HepG2 (cell line): ENCODE results near the gene CAD. TPM values are rescaled to one million over a fixed set of nuclear protein-coding genes. Genes with fewer than 3 reads are reported as not detected.

Experiments used
- ARNT ChIP-seq: fragments of 450-650 bp; IDR thresholded peaks from 2 replicates; pipeline ENCODE4 v1.6.1; 2017
- BHLHE40 ChIP-seq: IDR thresholded peaks from 2 replicates; pipeline ENCODE4 v1.6.1; 2011; ENCODE audit warnings: low read length, improper control_type of control experiment
- CHCHD3 ChIP-seq: sonication (generic); formaldehyde crosslinking; IDR thresholded peaks from 2 replicates; pipeline ENCODE4 v1.8.0; 2022; ENCODE audit warnings: mild to moderate bottlenecking, missing genetic modification reagents, moderate library complexity
- CREB1 ChIP-seq, 2 experiments: fragments of 450-650 bp in 1 of 2; IDR thresholded peaks; 2 replicates each; pipeline ENCODE4 v1.6.1; 2016 to 2017; ENCODE audit warnings: control low read depth in 1 of 2, mild to moderate bottlenecking in 1 of 2, missing compliant biosample characterization in 1 of 2, missing genetic modification characterization in 1 of 2
- ELF1 ChIP-seq: sonication (generic); formaldehyde crosslinking; IDR thresholded peaks from 2 replicates; pipeline ENCODE4 v1.4.0; 2020; ENCODE audit warnings: missing genetic modification reagents
- GFI1 ChIP-seq: sonication (generic); formaldehyde crosslinking; IDR thresholded peaks from 2 replicates; pipeline ENCODE4 v1.5.0; 2020; ENCODE audit warnings: missing genetic modification reagents, mild to moderate bottlenecking, borderline replicate concordance
- GMEB1 ChIP-seq: sonication (generic); formaldehyde crosslinking; IDR thresholded peaks from 2 replicates; pipeline ENCODE4 v1.5.1; 2020; ENCODE audit warnings: missing genetic modification reagents, mild to moderate bottlenecking, borderline replicate concordance
- HDAC6 ChIP-seq: fragments of 200-600 bp; sonication (generic); IDR thresholded peaks from 2 replicates; pipeline ENCODE4 v1.7.0; 2017; ENCODE audit warnings: mild to moderate bottlenecking, antibody characterized with exemption, low read length, low read depth
- HHEX ChIP-seq: IDR thresholded peaks from 2 replicates; pipeline ENCODE4 v1.6.1; 2016; ENCODE audit warnings: control low read depth
- KDM5B ChIP-seq: sonication (generic); formaldehyde crosslinking; IDR thresholded peaks from 2 replicates; pipeline ENCODE4 v1.4.0; 2020; ENCODE audit warnings: missing genetic modification reagents, mild to moderate bottlenecking, borderline replicate concordance
- MIER3 ChIP-seq: IDR thresholded peaks from 2 replicates; pipeline ENCODE4 v1.6.1; 2016; ENCODE audit warnings: missing compliant biosample characterization, borderline replicate concordance
- MXD3 ChIP-seq: IDR thresholded peaks from 2 replicates; pipeline ENCODE4 v1.6.1; 2016; ENCODE audit warnings: mild to moderate bottlenecking, missing biosample characterization, missing genetic modification reagents
- MYC ChIP-seq: sonication (generic); formaldehyde crosslinking; IDR thresholded peaks from 2 replicates; pipeline ENCODE4 v1.9.0; 2021; ENCODE audit warnings: missing genetic modification reagents, borderline replicate concordance
- RAD51 ChIP-seq: fragments of 450-650 bp; IDR thresholded peaks from 2 replicates; pipeline ENCODE4 v1.6.1; 2016; ENCODE audit warnings: borderline replicate concordance
- RFX3 ChIP-seq: IDR thresholded peaks from 2 replicates; pipeline ENCODE4 v1.6.1; 2016; ENCODE audit warnings: missing biosample characterization, missing genetic modification reagents
- SAP130 ChIP-seq: IDR thresholded peaks from 2 replicates; pipeline ENCODE4 v1.6.1; 2016; ENCODE audit warnings: low read depth
- SCMH1 ChIP-seq: sonication (generic); formaldehyde crosslinking; IDR thresholded peaks from 2 replicates; pipeline ENCODE4 v1.9.0; 2021; ENCODE audit warnings: missing genetic modification reagents, mild to moderate bottlenecking, borderline replicate concordance
- SMYD3 ChIP-seq: sonication (generic); formaldehyde crosslinking; IDR thresholded peaks from 2 replicates; pipeline ENCODE4 v1.8.1; 2023; ENCODE audit warnings: mild to moderate bottlenecking, missing genetic modification reagents
- YEATS2 ChIP-seq: sonication (generic); formaldehyde crosslinking; IDR thresholded peaks from 2 replicates; pipeline ENCODE4 v1.4.0; 2020; ENCODE audit warnings: missing genetic modification reagents, borderline replicate concordance
- ZBTB7B ChIP-seq: sonication (generic); formaldehyde crosslinking; IDR thresholded peaks from 2 replicates; pipeline ENCODE4 v1.4.0; 2020; ENCODE audit warnings: missing genetic modification reagents
- ZFP36 ChIP-seq: fragments of 150-350 bp; IDR thresholded peaks from 2 replicates; pipeline ENCODE4 v1.6.1; 2018; ENCODE audit warnings: borderline replicate concordance, low read length, low read depth; ENCODE audit not compliant: partially characterized antibody
- ZFX ChIP-seq: sonication (generic); formaldehyde crosslinking; IDR thresholded peaks from 2 replicates; pipeline ENCODE4 v1.4.0; 2020; ENCODE audit warnings: mild to moderate bottlenecking, low read depth, missing genetic modification reagents, moderate library complexity
- ZNF160 ChIP-seq: sonication (generic); formaldehyde crosslinking; IDR thresholded peaks from 2 replicates; pipeline ENCODE4 v1.8.0; 2022; ENCODE audit warnings: mild to moderate bottlenecking, inconsistent platforms, missing genetic modification reagents
- ZNF17 ChIP-seq: sonication (generic); formaldehyde crosslinking; IDR thresholded peaks from 2 replicates; pipeline ENCODE4 v1.5.0; 2020; ENCODE audit warnings: mild to moderate bottlenecking, missing genetic modification reagents
- ZNF549 ChIP-seq: sonication (generic); formaldehyde crosslinking; IDR thresholded peaks from 2 replicates; pipeline ENCODE4 v1.5.0; 2020; ENCODE audit warnings: missing genetic modification reagents
- polyA plus RNA-seq, 8 experiments: library from polyadenylated mRNA; depleted of rRNA in 3 of 8; stranded (reverse) in 7 of 8; unstranded in 1 of 8; fragments of >200 nt; fragmentation: Illumina TruSeq in 4 of 8; extraction: Trizol in 4 of 8; gene quantifications; 2 replicates each; pipeline versions ENCODE4 v1.2.1 to v1.2.3, GENCODE V29; 2011 to 2016; ENCODE audit warnings: low read depth in 4 of 8, missing spikeins in 1 of 8, mixed read lengths in 1 of 8; ENCODE audit not compliant: insufficient read depth in 1 of 8
- total RNA-seq, 5 experiments: library from RNA; depleted of rRNA; stranded (reverse); fragments of >200 nt; fragmentation: Illumina TruSeq; extraction: Trizol; gene quantifications; 2 replicates each; pipeline ENCODE4 v1.2.3, GENCODE V29; 2016; ENCODE audit warnings: low read depth in 1 of 5
- TF ChIP-seq, protein P1 (sequence below): sonication (generic); formaldehyde crosslinking; IDR thresholded peaks from 2 replicates; pipeline ENCODE4 v1.8.0; 2022; ENCODE audit warnings: missing genetic modification reagents, mild to moderate bottlenecking, moderate library complexity, borderline replicate concordance
- TF ChIP-seq, protein P2 (sequence below): sonication (generic); formaldehyde crosslinking; conservative IDR thresholded peaks from 2 replicates; pipeline ENCODE4 v1.8.1; 2023; ENCODE audit warnings: missing genetic modification reagents

CAD gene
- total and polyA plus RNA-seq, 2 of the 13 experiments (the other 11 are each of a cell fraction or from before 2014, with no cell fraction given): 21.7 to 37.0 TPM

DNA sequence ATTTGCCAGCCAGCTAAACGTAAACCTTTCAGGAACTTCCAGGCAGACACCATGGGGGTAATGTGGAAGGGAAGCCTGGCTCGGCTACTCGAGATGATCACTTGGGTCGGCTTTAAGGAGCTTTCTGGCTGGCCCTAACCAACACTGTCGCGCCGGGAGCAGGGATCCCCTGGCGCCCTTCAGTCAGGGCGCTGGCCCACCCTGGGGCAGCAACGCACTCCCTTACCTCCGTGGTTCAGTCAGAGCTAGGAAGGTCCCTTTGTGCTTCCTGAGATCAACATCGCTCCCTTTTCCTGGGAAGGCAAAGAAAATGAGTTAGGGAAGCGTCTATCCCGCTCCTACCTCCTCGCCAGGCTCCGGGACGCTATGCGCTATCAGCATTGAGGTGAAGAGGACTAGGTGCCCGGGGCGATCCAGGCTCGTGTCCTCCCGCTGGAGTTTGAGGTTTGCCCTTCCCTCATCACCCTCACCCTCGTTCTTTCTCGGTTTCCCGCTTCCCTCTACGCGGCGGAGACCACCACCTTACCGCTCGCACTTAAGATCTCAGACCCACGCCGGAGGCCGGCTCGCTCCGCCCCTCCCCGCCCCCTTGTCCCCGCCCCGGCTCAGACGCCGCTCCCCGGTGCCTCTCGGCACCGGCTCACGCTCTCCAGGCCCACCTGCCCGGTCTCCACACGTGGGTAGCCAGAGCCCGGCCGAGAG, 5.8 kb upstream of the CAD start (continued):
- TF ChIP-seq, protein P1, sequence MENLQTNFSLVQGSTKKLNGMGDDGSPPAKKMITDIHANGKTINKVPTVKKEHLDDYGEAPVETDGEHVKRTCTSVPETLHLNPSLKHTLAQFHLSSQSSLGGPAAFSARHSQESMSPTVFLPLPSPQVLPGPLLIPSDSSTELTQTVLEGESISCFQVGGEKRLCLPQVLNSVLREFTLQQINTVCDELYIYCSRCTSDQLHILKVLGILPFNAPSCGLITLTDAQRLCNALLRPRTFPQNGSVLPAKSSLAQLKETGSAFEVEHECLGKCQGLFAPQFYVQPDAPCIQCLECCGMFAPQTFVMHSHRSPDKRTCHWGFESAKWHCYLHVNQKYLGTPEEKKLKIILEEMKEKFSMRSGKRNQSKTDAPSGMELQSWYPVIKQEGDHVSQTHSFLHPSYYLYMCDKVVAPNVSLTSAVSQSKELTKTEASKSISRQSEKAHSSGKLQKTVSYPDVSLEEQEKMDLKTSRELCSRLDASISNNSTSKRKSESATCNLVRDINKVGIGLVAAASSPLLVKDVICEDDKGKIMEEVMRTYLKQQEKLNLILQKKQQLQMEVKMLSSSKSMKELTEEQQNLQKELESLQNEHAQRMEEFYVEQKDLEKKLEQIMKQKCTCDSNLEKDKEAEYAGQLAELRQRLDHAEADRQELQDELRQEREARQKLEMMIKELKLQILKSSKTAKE: no peak
- TF ChIP-seq HHEX (CRISPR knock-in tag) (no peak), CHCHD3 (CRISPR knock-in tag) (no peak), MYC (CRISPR knock-in tag) (no peak), ZFP36 (no peak), HDAC6 (no peak), MIER3 (CRISPR knock-in tag) (no peak), MXD3 (CRISPR knock-in tag) (no peak), ZNF160 (no peak), SAP130 (CRISPR knock-in tag) (peak; percentile 41; the same call in 1 of the 2 replicates), ZNF549 (CRISPR knock-in tag) (no peak), SCMH1 (CRISPR knock-in tag) (no peak), GFI1 (CRISPR knock-in tag) (peak; percentile 47; the same call in 1 of the 2 replicates), ZBTB7B (CRISPR knock-in tag) (no peak), ELF1 (CRISPR knock-in tag) (no peak), ARNT (no peak), ZNF17 (CRISPR knock-in tag) (0 out of 2 replicates have a peak, but pooled peaks have one; percentile 38), CREB1 (IDR thresholded peaks at IDR 0.05) (no peak), CREB1 (CRISPR knock-in tag; IDR thresholded peaks at IDR 0.05) (no peak), YEATS2 (CRISPR knock-in tag) (no peak), ZFX (CRISPR knock-in tag) (no peak), RAD51 (no peak), BHLHE40 (no peak), GMEB1 (CRISPR knock-in tag) (no peak), KDM5B (CRISPR knock-in tag) (no peak), SMYD3 (no peak), RFX3 (CRISPR knock-in tag) (no peak)
- TF ChIP-seq, protein P2, sequence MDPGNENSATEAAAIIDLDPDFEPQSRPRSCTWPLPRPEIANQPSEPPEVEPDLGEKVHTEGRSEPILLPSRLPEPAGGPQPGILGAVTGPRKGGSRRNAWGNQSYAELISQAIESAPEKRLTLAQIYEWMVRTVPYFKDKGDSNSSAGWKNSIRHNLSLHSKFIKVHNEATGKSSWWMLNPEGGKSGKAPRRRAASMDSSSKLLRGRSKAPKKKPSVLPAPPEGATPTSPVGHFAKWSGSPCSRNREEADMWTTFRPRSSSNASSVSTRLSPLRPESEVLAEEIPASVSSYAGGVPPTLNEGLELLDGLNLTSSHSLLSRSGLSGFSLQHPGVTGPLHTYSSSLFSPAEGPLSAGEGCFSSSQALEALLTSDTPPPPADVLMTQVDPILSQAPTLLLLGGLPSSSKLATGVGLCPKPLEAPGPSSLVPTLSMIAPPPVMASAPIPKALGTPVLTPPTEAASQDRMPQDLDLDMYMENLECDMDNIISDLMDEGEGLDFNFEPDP (CRISPR knock-in tag): 0 out of 2 replicates have a peak, but pooled peaks have one; percentile 84
